ENCODE data around the gene ATP5F1A.

The ATP5F1A gene

GRCh38 chr18:46037512-46038305 lies 60.4 kb downstream of the ATP5F1A start:
- DNase-seq (ENCODE audit: low spot score) (no peak), ATAC-seq (ENCODE audit: low read depth) (no peak)
- H3K27ac ChIP-seq (ENCODE audit: poor library complexity, severe bottlenecking), result no peak overlapping the region
- peaks cover 5% of the 10 kb centered on the region for H3K4me1 ChIP-seq (ENCODE audit: insufficient read depth, poor library complexity, severe bottlenecking)
- no peak overlapping the region for H3K4me3 ChIP-seq (ENCODE audit: severe bottlenecking)
- H3K36me3 ChIP-seq (ENCODE audit: low read depth), result 0 out of 2 replicates have a peak, but pooled peaks cover 3% of the 10 kb centered on the region
- no peaks in the 10 kb centered on the region for H3K9me3 ChIP-seq (ENCODE audit: severe bottlenecking)
- no peak for TF ChIP-seq CTCF (IDR thresholded peaks at IDR 0.05; ENCODE audit: poor library complexity, severe bottlenecking)
- H3K27me3 ChIP-seq (ENCODE audit: insufficient read depth, poor library complexity, severe bottlenecking), result no peaks in the 10 kb centered on the region

- TF ChIP-seq CTCF (IDR thresholded peaks at IDR 0.05; ENCODE audit: poor library complexity, severe bottlenecking), result no peak
- Histone ChIP-seq H3K9me3 (ENCODE audit: severe bottlenecking) (no peaks in the 10 kb centered on the region), H3K4me1 (ENCODE audit: insufficient read depth, poor library complexity, severe bottlenecking) (no peaks in the 10 kb centered on the region), H3K4me3 (ENCODE audit: severe bottlenecking) (no peak overlapping the region), H3K27me3 (ENCODE audit: insufficient read depth, poor library complexity, severe bottlenecking) (no peaks in the 10 kb centered on the region), H3K27ac (ENCODE audit: poor library complexity, severe bottlenecking) (no peak overlapping the region), H3K36me3 (ENCODE audit: low read depth) (0 out of 2 replicates have a peak, but pooled peaks cover 3% of the 10 kb centered on the region)
- DNase-seq (ENCODE audit: low spot score) (no peak), ATAC-seq (ENCODE audit: low read depth) (no peak)
These were observed 62.1 kb downstream of the ATP5F1A start for GRCh38 chr18:46035696-46036680.

- no peak for DNase-seq (ENCODE audit: low spot score)
- H3K9me3 ChIP-seq (ENCODE audit: severe bottlenecking), result no peaks in the 10 kb centered on the region
- H3K4me3 ChIP-seq (ENCODE audit: severe bottlenecking), result no peak overlapping the region
- H3K27me3 ChIP-seq (ENCODE audit: insufficient read depth, poor library complexity, severe bottlenecking), result no peaks in the 10 kb centered on the region
- TF ChIP-seq CTCF (IDR thresholded peaks at IDR 0.05; ENCODE audit: poor library complexity, severe bottlenecking), result no peak
- 0 out of 2 replicates have a peak, but pooled peaks cover 3% of the 10 kb centered on the region for H3K36me3 ChIP-seq (ENCODE audit: low read depth)
- no peak overlapping the region for H3K27ac ChIP-seq (ENCODE audit: poor library complexity, severe bottlenecking)
- no peaks in the 10 kb centered on the region for H3K4me1 ChIP-seq (ENCODE audit: insufficient read depth, poor library complexity, severe bottlenecking)
- ATAC-seq (ENCODE audit: low read depth), result no peak
These were observed 63.9 kb downstream of the ATP5F1A start for GRCh38 chr18:46034230-46034629.

- ATAC-seq (ENCODE audit: low read depth), result no peak
- H3K36me3 ChIP-seq (ENCODE audit: low read depth), result no peaks in the 10 kb centered on the region
- no peak for DNase-seq (ENCODE audit: low spot score)
- no peak for TF ChIP-seq CTCF (IDR thresholded peaks at IDR 0.05; ENCODE audit: poor library complexity, severe bottlenecking)
- no peaks in the 10 kb centered on the region for H3K9me3 ChIP-seq (ENCODE audit: severe bottlenecking)
- no peak overlapping the region for H3K4me3 ChIP-seq (ENCODE audit: severe bottlenecking)
- H3K4me1 ChIP-seq (ENCODE audit: insufficient read depth, poor library complexity, severe bottlenecking), result no peaks in the 10 kb centered on the region
- H3K27ac ChIP-seq (ENCODE audit: poor library complexity, severe bottlenecking), result no peak overlapping the region
- no peaks in the 10 kb centered on the region for H3K27me3 ChIP-seq (ENCODE audit: insufficient read depth, poor library complexity, severe bottlenecking)
These were observed 66.4 kb downstream of the ATP5F1A start for GRCh38 chr18:46031741-46032140.
